ENCODE results near the gene SMIM27.

DNA sequence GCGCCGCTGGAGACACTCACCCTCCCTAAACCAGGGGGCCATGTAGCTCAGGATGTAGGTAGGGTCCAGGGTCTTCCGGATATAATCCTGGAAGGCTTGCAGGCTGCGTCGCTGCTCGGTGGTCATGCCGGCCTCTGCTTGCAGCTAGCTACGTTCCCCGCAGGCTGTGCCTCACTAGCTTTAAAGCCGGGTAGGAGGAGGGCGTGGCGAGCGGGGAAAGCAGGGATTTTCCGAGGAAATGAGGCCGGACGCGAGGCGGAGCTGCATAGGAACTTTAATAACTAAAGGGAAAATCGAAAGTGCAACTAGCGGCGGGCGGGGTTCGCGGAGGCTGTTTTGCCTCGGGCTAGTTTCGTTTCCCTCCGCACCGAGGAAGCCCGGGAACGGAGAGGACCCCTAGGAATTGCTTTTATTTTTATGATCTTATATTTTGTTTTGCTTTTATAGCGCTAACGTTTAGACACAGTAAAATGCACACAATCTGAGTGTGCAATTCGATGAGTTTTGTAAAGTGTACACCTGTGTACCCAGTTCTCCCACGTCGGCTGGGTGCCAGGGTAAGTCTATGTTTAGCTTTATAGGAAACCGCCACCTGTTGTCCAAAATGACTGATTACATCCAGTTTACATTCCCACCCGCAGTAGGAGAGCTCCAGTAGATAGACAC is 26.0 kb upstream of the SMIM27 start, which contains the start of gene RIGI:
- TF ChIP-seq EZH2 (IDR thresholded peaks at IDR 0.05; ENCODE audit: borderline replicate concordance, low read depth, low read length, severe bottlenecking), result no peak
- TF ChIP-seq, protein P1, sequence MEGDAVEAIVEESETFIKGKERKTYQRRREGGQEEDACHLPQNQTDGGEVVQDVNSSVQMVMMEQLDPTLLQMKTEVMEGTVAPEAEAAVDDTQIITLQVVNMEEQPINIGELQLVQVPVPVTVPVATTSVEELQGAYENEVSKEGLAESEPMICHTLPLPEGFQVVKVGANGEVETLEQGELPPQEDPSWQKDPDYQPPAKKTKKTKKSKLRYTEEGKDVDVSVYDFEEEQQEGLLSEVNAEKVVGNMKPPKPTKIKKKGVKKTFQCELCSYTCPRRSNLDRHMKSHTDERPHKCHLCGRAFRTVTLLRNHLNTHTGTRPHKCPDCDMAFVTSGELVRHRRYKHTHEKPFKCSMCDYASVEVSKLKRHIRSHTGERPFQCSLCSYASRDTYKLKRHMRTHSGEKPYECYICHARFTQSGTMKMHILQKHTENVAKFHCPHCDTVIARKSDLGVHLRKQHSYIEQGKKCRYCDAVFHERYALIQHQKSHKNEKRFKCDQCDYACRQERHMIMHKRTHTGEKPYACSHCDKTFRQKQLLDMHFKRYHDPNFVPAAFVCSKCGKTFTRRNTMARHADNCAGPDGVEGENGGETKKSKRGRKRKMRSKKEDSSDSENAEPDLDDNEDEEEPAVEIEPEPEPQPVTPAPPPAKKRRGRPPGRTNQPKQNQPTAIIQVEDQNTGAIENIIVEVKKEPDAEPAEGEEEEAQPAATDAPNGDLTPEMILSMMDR (IDR thresholded peaks at IDR 0.05; ENCODE audit: borderline replicate concordance, extremely low read depth, low read length, poor library complexity, severe bottlenecking), result peak; percentile 71
